A549 (cell line): Measurements from ENCODE around the gene SLC6A19. TPM values are rescaled to one million over a fixed set of nuclear protein-coding genes. Genes with fewer than 3 reads are reported as not detected.

Source experiments
- ATAC-seq, 2 experiments: fragments of 200-7000 bp in 1 of 2; fragments of >200 bp in 1 of 2; cut with Nextera tagmentation in 1 of 2; cut with Tn5 transposase in 1 of 2; 3 replicates each; pipeline versions ENCODE4 v1.8.0 to v1.9.1; 2018 to 2020; ENCODE audit warnings: mild to moderate bottlenecking in 1 of 2, moderate library complexity in 1 of 2
- CTCF ChIA-PET: fragments of 300-600 bp; sonication (Branson Sonifier 250); formaldehyde crosslinking; extraction: SDS; loops from one replicate; lab custom pipeline; 2021; ENCODE audit warnings: antibody characterized with exemption, inconsistent platforms; lab: Yijun Ruan, JAX
- POLR2A ChIA-PET: fragments of 350-600 bp; formaldehyde crosslinking; extraction: SDS; loops from one replicate; lab custom pipeline; 2021; ENCODE audit warnings: antibody characterized with exemption, inconsistent platforms; lab: Yijun Ruan, JAX
- DNase-seq, 2 experiments: peaks; one replicate each; pipeline versions ENCODE4 v3.0.0 to v3.0.0-alpha.2; 2011 to 2016; ENCODE audit warnings: low read depth in 1 of 2, low spot score in 1 of 2
- FAIRE-seq: peaks from 2 replicates; lab custom pipeline; 2011; peaks lifted over from hg19 to GRCh38; lab: Jason Lieb, UNC
- H3K27ac ChIP-seq, 2 experiments: fragments of >200 bp; sonication (Bioruptor Twin); formaldehyde crosslinking; 3 replicates each; pipeline ENCODE4 v1.5.1; 2016 to 2017
- H3K4me1 ChIP-seq: fragments of >200 bp; sonication (Bioruptor Twin); formaldehyde crosslinking; 3 replicates; pipeline ENCODE4 v1.6.1; 2016
- H3K4me2 ChIP-seq: fragments of >200 bp; sonication (Bioruptor Twin); formaldehyde crosslinking; 3 replicates; pipeline ENCODE4 v1.6.1; 2016
- H3K4me3 ChIP-seq: fragments of >200 bp; sonication (Bioruptor Twin); formaldehyde crosslinking; 3 replicates; pipeline ENCODE4 v1.5.1; 2016
- H3K9me3 ChIP-seq: fragments of >200 bp; sonication (Bioruptor Twin); formaldehyde crosslinking; 3 replicates; pipeline ENCODE4 v1.6.1; 2016
- ATOH8 ChIP-seq: fragments of 250-450 bp; sonication (Bioruptor Pico); IDR thresholded peaks from 2 replicates; pipeline ENCODE4 v1.5.0; 2020; ENCODE audit warnings: low read depth, mild to moderate bottlenecking, moderate library complexity
- CHD4 ChIP-seq: fragments of 200-600 bp; sonication (generic); IDR thresholded peaks from 2 replicates; pipeline ENCODE4 v1.6.1; 2016; ENCODE audit warnings: antibody characterized with exemption, mild to moderate bottlenecking, borderline replicate concordance
- ELK1 ChIP-seq: fragments of 150-350 bp; IDR thresholded peaks from 2 replicates; pipeline ENCODE4 v1.6.1; 2014; ENCODE audit warnings: low read depth, mild to moderate bottlenecking, low read length
- FOSB ChIP-seq: fragments of 250-450 bp; sonication (Bioruptor Pico); IDR thresholded peaks from 2 replicates; pipeline ENCODE4 v1.5.0; 2020; ENCODE audit warnings: mild to moderate bottlenecking, moderate library complexity
- FOSL2 ChIP-seq, 2 experiments: fragments of 450-650 bp in 1 of 2; fragments of >200 bp in 1 of 2; sonication (Bioruptor Twin) in 1 of 2; formaldehyde crosslinking; IDR thresholded peaks; 2 replicates each; pipeline versions ENCODE4 v1.5.0 to v1.6.1; 2016 to 2020; ENCODE audit warnings: mild to moderate bottlenecking in 1 of 2, moderate library complexity in 1 of 2
- HEYL ChIP-seq: fragments of 250-450 bp; sonication (Bioruptor Pico); IDR thresholded peaks from 2 replicates; pipeline ENCODE4 v1.8.0; 2021; ENCODE audit warnings: mild to moderate bottlenecking, moderate library complexity
- HOXB5 ChIP-seq: fragments of 250-450 bp; sonication (Bioruptor Pico); IDR thresholded peaks from 2 replicates; pipeline ENCODE4 v1.5.0; 2020; ENCODE audit warnings: mild to moderate bottlenecking, moderate library complexity
- JUNB ChIP-seq: fragments of >200 bp; sonication (Bioruptor Twin); formaldehyde crosslinking; IDR thresholded peaks from 2 replicates; pipeline ENCODE4 v1.6.1; 2016
- KDM1A ChIP-seq: fragments of 200-600 bp; sonication (generic); IDR thresholded peaks from 2 replicates; pipeline ENCODE4 v1.6.1; 2016; ENCODE audit warnings: low read depth, mild to moderate bottlenecking
- KDM5A ChIP-seq: fragments of 200-600 bp; sonication (generic); IDR thresholded peaks from 2 replicates; pipeline ENCODE4 v1.6.1; 2016; ENCODE audit warnings: antibody characterized with exemption, mild to moderate bottlenecking
- MAX ChIP-seq: IDR thresholded peaks from 2 replicates; pipeline ENCODE4 v1.6.1; 2012
- MYC ChIP-seq: IDR thresholded peaks from 2 replicates; pipeline ENCODE4 v1.6.1; 2012; ENCODE audit warnings: mild to moderate bottlenecking, inconsistent platforms, low read length, improper control_type of control experiment, borderline replicate concordance
- NFE2L2 ChIP-seq: fragments of 150-350 bp; conservative IDR thresholded peaks from 2 replicates; pipeline ENCODE4 v1.6.1; 2014; ENCODE audit warnings: low read length
- POLR2A ChIP-seq: IDR thresholded peaks from 2 replicates; pipeline ENCODE4 v1.6.1; 2012; ENCODE audit warnings: mild to moderate bottlenecking, low read length
- REST ChIP-seq: fragments of 200-600 bp; sonication (generic); IDR thresholded peaks from 2 replicates; pipeline ENCODE4 v1.6.1; 2016; ENCODE audit warnings: antibody characterized with exemption, mild to moderate bottlenecking, moderate library complexity
- USF2 ChIP-seq: fragments of 450-650 bp; IDR thresholded peaks from 2 replicates; pipeline ENCODE4 v1.6.1; 2014; ENCODE audit warnings: antibody characterized with exemption
- ZSCAN20 ChIP-seq: fragments of 250-450 bp; sonication (Bioruptor Pico); IDR thresholded peaks from 2 replicates; pipeline ENCODE4 v1.8.0; 2022; ENCODE audit warnings: mild to moderate bottlenecking, moderate library complexity
- WGBS: methylation state at CpG from one replicate; pipeline ENCODE4 v1.1.6; 2017; ENCODE audit errors: missing lambda C conversion rate; 5-methylcytosine and 5-hydroxymethylcytosine counted together
- polyA plus RNA-seq, 4 experiments: library from polyadenylated mRNA; depleted of rRNA in 3 of 4; stranded (reverse); fragments of >200 nt; fragmentation: RNase III in 1 of 4; extraction: RNeasy Plus Mini Kit Qiagen cat#74134 plus additional on column Dnase treatment in 1 of 4; gene quantifications; 2 replicates in 3 of 4; 3 replicates in 1 of 4; pipeline ENCODE4 v1.2.3, GENCODE V29; 2011 to 2017

The SLC6A19 gene
- polyA plus RNA-seq, 2 of the 4 experiments (the other 2 are of a cell fraction) = 0.01 TPM; not detected in 1

GRCh38 chr5:1202026-1202797 is 817 bp downstream of the SLC6A19 start (continued):
- no peak for TF ChIP-seq USF2
- no peak for TF ChIP-seq NFE2L2
- no peak for TF ChIP-seq CHD4
- TF ChIP-seq REST = no peak
- no peak for TF ChIP-seq JUNB
- no peak for TF ChIP-seq KDM1A
- no peak for TF ChIP-seq POLR2A
- TF ChIP-seq FOSL2 (IDR thresholded peaks at IDR 0.05) = no peak
- no peak for TF ChIP-seq FOSL2 (CRISPR knock-in tag; IDR thresholded peaks at IDR 0.05)

- CTCF ChIA-PET = interaction anchor here (1.0 to 4.7 kb wide), 4 partner anchors 29 to 442 kb away, joined by 3 to 20 read pairs (median 4); no protein-coding TSS in a partner anchor
- Histone ChIP-seq H3K4me3 (no peak overlapping the region), H3K27ac (no peak overlapping the region; a peak in 1 of 6 replicates), H3K9me3 (no peaks in the 10 kb centered on the region), H3K4me2 (no peak overlapping the region), H3K4me1 (no peaks in the 10 kb centered on the region; the same call in 2 of the 3 replicates)
- no peak for ATAC-seq
- POLR2A ChIA-PET = no interaction called here
- WGBS = 64% methylated on average over 6 of the region's 7 CpGs
- no peak for FAIRE-seq
- DNase-seq = no peak
- TF ChIP-seq KDM5A = no peak
- no peak for TF ChIP-seq HOXB5
- TF ChIP-seq MAX = no peak
- TF ChIP-seq FOSB (CRISPR knock-in tag) = no peak
- TF ChIP-seq ZSCAN20 (CRISPR knock-in tag) = no peak
- no peak for TF ChIP-seq ATOH8 (CRISPR knock-in tag)
- no peak for TF ChIP-seq HEYL (CRISPR knock-in tag)
- no peak for TF ChIP-seq ELK1
- no peak for TF ChIP-seq MYC
These were observed 1.4 kb downstream of the SLC6A19 start for GRCh38 chr5:1202798-1203185.
